Middle frontal gyrus (tissue), 1 donor: Measurements from ENCODE around the gene EIF2S2.

ENCODE experiments used
- DNase-seq: peaks from one replicate; pipeline ENCODE4 v3.0.0-alpha.2; 2015; ENCODE audit warnings: low spot score; ENCODE audit errors: extremely low spot score

EIF2S2 gene

GRCh38 chr20:34065260-34065659 lies 46.8 kb downstream of the EIF2S2 start:
- DNase-seq = no peak

DNA sequence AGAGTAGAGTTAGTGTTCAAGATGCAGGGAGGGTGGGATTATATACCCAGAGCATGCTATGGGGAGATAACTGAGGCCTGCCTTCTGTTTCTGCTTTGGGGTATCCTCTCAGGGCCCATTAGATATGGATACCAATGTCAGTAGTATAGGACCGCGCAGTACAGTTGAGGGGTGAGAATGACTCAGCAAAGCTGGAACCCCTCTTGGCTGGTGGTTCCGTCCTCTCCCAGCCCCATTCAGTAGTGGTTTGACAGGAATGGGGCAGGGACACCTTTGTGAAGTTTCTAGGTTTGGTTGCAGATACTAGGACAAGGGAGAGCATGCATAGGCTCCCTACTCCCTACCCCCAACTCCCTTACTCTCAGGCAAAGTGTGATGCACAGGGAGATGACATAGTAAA lies 47.8 kb downstream of the EIF2S2 start:
- no peak for DNase-seq

GRCh38 chr20:34062570-34063482 lies 49.2 kb downstream of the EIF2S2 start:
- DNase-seq = no peak

GRCh38 chr20:34061695-34062094 lies 50.3 kb downstream of the EIF2S2 start:
- no peak for DNase-seq

- no peak for DNase-seq
These were observed 51.1 kb downstream of the EIF2S2 start for GRCh38 chr20:34060970-34061369.

DNA sequence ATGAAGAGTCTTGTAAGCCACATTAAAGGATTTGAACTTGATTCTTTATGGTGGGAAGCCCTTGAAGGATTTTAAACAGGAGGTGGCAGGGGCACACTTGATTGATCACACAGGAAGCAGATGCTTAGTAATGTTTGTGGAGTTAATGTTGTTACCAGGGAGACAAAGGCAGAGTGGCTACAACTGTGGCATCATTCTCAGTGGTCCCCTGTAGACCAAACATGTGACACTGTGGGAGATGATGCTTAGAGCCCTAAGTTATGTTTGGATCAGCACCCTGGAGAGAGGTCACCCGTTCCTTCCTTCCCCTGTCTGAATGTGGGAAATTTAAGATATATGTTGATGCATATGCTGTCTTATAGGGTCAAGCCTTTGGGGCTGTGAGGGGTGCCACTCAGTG lies 53.2 kb downstream of the EIF2S2 start:
- no peak for DNase-seq

DNA sequence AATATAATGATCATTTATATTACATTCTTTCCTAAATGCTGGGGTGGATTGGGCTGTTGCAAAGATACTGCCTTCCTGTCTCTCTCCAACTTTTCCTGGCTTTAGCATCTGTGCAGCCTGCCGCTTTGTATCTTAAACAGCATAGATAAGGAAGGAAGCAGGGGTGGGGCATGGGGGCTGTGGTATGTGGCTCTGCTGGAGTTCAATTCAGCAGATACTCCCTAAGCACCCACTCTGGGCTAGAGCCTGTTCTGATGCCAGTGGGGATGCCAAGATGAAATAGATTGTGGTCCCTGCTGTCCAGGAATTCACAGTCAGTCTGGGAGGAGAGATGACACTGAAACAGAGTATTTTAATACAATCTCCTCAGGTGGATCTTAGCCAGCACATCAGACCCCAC lies 56.8 kb downstream of the EIF2S2 start:
- no peak for DNase-seq

DNA sequence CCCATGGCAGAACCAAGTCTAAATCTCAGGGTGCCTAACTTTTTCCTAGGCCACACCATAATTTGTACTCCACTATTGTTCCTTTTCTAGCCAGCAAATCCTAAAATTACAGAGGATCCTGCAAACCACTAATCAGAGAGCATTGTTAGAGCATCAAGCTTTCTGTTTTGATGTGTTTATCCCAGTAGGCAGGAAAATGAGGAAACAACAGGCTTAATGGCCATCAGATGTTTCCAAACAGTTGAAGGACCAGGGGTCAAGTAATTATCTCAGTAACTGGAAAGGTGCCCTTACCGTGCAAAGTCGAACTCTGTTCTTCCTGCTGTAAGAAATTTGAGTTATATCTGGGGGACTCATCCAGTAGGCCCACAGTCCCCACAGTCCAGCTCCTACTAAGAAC lies 59.6 kb downstream of the EIF2S2 start:
- DNase-seq = no peak

DNA sequence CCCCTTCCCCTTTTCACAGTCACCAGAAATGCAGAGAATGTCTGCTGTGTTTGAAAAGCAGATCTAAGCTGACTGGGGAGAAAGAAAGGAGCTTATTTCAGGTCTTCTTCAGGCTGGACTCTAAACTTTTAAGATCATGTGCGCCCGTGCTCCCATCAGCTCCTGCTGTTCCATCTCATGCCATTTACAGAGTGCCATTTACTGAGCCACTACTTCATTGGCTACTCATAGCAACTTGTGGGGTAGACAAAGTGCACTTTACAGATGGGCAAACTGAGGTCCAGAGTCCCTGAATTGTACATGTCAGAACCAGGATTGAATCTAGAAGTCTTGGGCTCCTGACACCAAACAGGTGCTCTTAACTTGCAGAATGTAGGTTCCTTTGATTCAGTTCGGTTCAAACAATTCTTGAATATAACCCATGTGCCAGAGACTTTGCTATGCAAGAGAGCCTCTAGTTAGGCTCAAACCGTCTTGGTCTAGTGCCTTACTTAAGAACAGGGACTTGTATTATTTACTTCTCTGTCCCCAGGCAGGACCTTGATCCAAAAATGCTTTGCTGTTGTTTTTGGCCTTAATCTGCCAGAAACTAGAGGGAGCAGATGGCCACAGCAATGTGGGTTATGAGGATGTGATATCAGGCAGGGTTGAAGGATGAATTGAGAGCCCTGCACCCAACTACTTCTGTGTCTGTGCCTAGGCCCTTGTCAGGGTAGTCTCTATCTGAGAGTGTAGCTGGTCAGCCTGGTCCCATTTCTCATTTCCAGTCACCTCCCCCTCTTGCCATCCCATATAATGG lies 61.9 kb downstream of the EIF2S2 start:
- no peak for DNase-seq

DNA sequence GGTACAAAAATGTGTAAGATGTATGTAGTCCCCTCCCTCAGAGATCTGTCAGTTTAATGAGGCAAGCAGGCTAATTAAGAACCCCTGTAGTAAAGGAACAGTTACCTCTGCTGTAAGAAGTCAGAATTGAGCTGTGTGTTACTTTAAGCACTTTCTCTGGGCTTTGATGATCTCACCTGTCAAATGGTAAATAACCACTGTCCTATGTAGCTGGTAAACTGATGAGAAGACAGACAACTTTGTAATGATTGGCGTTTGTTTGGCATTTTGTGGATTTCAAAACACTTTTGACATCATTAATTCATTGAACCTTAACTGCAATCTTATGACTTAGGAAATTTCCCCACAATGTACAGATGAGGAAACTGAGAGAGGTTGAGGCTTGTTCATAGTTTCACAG lies 62.7 kb downstream of the EIF2S2 start:
- DNase-seq = no peak

GRCh38 chr20:34047917-34048316 lies 64.1 kb downstream of the EIF2S2 start:
- DNase-seq = no peak

DNA sequence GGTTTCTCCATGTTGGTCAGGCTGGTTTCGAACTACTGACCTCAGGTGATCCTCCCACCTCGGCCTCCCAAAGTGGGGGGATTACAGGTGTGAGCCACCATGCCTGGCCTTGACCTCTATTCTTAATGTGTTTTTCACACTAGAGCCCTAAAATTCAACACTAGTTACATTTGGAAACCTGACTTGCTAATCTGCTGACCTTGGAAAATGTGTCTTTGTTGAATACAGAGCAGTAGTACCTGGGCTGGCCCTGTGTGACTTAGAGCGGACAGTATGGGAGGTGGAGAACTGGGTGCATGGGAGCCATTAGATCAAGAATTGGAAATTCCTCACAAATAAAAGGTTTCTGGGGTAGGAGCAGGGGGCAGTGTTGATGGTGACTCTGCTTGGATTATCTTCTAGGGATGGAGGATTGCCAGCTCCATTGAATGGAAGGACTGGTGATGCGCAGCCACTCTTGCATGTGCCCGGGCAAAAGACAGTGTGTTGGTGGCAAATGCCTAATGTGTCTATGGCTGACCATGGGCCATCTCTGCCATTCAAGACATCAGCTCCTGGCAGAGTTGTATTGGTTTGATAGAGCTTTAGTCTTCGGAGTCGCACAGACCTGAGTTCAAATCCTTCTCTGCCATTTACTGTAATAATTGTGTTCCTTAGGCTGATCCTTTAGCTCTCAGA lies 64.9 kb downstream of the EIF2S2 start:
- DNase-seq = no peak

- no peak for DNase-seq
These were observed 65.9 kb downstream of the EIF2S2 start for GRCh38 chr20:34045930-34046725.

DNA sequence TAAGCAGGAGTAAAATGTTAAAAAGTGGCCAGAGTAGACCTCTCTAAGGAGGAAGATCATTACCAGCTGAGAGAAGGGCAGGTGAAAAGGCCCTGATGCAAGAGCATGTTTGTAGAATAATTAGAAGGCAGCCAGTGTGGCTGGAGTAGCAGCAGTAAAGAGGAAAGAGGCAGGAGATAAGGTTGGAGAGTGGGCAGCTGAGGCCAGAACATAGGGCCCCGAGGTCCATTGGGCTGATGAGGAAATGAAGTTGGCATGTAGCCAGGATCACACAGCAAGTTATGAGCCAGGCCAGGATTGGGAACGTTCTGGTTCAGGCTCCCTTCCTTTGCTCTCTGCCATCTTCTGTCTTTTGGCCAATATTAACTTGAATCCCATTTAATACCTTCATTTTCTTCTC lies 66.7 kb downstream of the EIF2S2 start:
- DNase-seq = no peak

- DNase-seq = no peak
These were observed 69.0 kb downstream of the EIF2S2 start for GRCh38 chr20:34043025-34043424.

DNA sequence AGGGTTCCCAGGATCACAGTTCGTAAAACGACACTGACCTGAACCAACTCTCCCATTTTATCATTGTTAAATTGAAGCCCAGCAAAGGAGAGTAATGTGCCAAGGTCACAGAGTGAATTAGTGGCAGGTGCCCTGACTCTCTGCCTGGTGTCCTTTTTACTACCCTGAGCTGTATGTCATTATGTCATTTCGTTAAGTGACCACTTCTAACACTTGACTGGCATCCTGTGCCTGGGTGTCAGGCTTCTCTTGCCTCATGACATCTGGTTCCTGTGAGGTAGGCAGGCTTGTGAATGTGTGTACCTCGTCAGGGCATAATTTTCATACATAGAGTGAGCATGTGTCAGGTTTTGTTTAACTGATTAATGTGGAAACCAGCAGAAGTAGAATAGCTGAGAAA lies 69.8 kb downstream of the EIF2S2 start:
- no peak for DNase-seq

- no peak for DNase-seq
These were observed 70.8 kb downstream of the EIF2S2 start for GRCh38 chr20:34041226-34041625.

DNA sequence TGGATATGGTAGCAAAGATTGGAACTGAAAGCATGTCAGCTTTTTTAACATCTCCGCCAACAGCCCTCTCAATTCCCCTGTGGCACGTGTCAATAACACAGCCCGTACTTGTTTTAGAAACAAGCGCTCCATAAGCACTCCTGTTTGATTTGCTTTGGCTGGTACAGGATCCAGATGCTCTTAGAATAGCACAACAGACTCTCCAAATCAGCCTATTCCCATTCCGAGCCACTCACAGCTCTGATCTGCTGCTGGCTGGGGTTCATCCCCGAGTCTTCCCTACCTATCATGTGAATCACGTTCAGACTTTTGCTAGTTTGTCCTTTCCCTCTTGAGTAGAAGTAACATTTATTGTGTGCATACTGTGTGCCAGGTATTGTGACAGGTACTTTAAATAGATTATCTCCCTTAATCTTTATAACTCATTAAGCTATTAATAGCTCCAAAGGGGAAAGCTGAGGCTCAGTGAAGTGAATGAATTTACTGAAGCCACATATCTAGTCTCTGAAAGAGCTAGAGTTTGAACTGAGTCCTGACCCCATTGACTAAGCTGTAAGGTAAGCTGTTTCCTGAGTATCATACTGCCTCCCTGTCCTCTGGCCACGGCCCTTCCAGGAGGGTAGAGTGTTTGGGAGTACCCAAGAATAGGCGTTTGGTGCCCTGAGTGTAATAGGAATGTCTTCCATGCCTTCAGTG lies 71.6 kb downstream of the EIF2S2 start:
- no peak for DNase-seq
